ENCODE data around the gene TIAL1. TPM values are rescaled to one million over a fixed set of nuclear protein-coding genes. Genes with fewer than 3 reads are reported as not detected.
"Not testable (repeated sequence)": the region's sequence is repeated elsewhere in the genome, so short reads cannot be mapped to it uniquely, and the experiment has no call there.

TIAL1 gene
- total and polyA plus RNA-seq, 7 donors, result 29.4 to 132 (median 68.3) TPM

DNA sequence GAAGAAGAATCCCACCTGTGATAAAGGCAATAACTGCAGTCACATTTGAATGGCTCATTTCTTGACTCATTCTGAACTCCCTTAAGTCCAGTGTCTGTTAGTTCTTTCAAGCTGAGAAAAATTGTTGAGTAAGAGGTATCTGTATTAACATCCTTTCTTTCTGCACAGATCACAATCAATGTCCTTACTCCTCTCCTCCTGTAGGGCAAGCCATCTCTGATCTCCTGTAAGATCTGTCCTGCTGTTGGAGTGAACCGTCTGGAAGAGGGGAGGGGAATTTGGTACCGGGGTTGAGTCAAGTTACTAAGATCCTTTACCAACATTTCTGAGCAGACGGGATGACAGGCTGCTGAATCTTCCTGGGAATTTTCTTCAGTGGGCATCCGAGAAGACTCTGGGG is 34.7 kb downstream of the TIAL1 start:
- WGBS, 2 donors, result 91 to 92% methylated on average over 4 of the region's 4 CpGs
- intact Hi-C loops (cut with DNase I), result no loop called here
- no peak overlapping the region for H3K27ac ChIP-seq
- H3K9me3 ChIP-seq, result no peaks in the 10 kb centered on the region
- no peaks in the 10 kb centered on the region for H3K36me3 ChIP-seq
- H3K4me3 ChIP-seq, result no peak overlapping the region
- peaks cover 0 to 22% (median 6%) of the 10 kb centered on the region in 4 donors for H3K4me1 ChIP-seq
- DNase-seq, result no peak
- TF ChIP-seq POLR2AphosphoS5 (IDR thresholded peaks at IDR 0.05) (no peak), POLR2A (IDR thresholded peaks at IDR 0.05) (no peak), EP300 (IDR thresholded peaks at IDR 0.05) (no peak), CTCF (IDR thresholded peaks at IDR 0.05) (no peak)
- no peaks in the 10 kb centered on the region for H3K27me3 ChIP-seq

DNA sequence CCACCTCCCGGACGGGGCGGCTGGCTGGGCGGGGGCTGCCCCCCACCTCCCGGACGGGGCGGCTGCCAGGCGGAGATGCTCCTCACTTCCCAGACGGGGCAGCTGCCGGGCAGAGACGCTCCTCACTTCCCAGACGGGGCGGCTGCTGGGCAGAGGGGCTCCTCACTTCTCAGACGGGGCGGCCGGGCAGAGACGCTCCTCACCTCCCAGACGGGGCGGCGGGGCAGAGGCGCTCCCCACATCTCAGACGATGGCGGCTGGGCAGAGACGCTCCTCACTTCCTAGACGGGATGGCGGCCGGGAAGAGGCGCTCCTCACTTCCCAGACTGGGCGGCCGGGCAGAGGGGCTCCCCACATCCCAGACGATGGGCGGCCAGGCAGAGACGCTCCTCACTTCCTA is 37.3 kb downstream of the TIAL1 start:
- peaks cover 0 to 19% (median 0%) of the 10 kb centered on the region in 4 donors for H3K4me1 ChIP-seq
- H3K36me3 ChIP-seq; H3K4me3 ChIP-seq; H3K9me3 ChIP-seq; H3K27me3 ChIP-seq; H3K27ac ChIP-seq; intact Hi-C loops (cut with DNase I); DNase-seq: not testable (repeated sequence)
- WGBS, 2 donors, result 93 to 96% methylated on average over 33 of the region's 33 CpGs

GRCh38 chr10:119556081-119556480 is 40.7 kb downstream of the TIAL1 start:
- H3K27ac ChIP-seq; H3K9me3 ChIP-seq; H3K36me3 ChIP-seq; intact Hi-C loops (cut with DNase I); H3K27me3 ChIP-seq; DNase-seq; H3K4me3 ChIP-seq: not testable (repeated sequence)
- 81 to 95% methylated on average over 2 of the region's 2 CpGs for WGBS, 2 donors
- peaks cover 0 to 19% (median 0%) of the 10 kb centered on the region in 4 donors for H3K4me1 ChIP-seq

DNA sequence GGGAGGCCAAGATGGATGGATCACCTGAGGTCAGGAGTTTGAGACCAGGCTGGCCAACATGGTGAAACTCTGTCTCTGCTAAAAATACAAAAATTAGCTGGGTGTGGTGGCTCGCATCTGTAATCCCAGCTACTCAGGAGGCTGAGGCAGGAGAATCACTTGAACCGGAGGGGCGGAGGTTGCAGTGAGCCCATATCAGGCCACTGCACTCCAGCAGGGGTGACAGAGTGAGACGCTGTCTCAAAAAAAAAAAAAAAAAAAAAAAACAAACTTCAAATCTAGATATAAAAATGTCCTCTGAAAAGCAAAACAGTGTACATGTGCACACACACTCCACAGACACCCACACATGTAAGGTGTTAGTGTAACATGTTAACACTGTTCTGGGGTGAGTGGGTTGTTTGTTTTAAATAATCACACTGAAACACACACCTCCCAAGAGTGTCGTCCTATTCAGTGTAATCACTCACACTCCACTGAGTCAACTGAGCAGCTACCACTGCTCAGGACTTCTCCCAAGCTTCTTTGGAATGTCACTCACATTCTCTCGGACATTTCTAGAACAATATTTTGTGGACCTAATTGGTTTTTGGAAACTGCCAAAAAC is 41.5 kb downstream of the TIAL1 start:
- H3K36me3 ChIP-seq, result no peaks in the 10 kb centered on the region
- no peaks in the 10 kb centered on the region for H3K27me3 ChIP-seq
- WGBS, 2 donors, result 93 to 94% methylated on average over 6 of the region's 6 CpGs
- peaks cover 0 to 19% (median 0%) of the 10 kb centered on the region in 4 donors for H3K4me1 ChIP-seq
- no peak overlapping the region for H3K27ac ChIP-seq
- DNase-seq, result no peak
- no peaks in the 10 kb centered on the region for H3K9me3 ChIP-seq
- TF ChIP-seq EP300 (IDR thresholded peaks at IDR 0.05), result no peak
- TF ChIP-seq CTCF (IDR thresholded peaks at IDR 0.05), result no peak
- TF ChIP-seq POLR2A (IDR thresholded peaks at IDR 0.05), result no peak
- TF ChIP-seq POLR2AphosphoS5 (IDR thresholded peaks at IDR 0.05), result no peak
- intact Hi-C loops (cut with DNase I), result no loop called here
- no peak overlapping the region for H3K4me3 ChIP-seq

DNA sequence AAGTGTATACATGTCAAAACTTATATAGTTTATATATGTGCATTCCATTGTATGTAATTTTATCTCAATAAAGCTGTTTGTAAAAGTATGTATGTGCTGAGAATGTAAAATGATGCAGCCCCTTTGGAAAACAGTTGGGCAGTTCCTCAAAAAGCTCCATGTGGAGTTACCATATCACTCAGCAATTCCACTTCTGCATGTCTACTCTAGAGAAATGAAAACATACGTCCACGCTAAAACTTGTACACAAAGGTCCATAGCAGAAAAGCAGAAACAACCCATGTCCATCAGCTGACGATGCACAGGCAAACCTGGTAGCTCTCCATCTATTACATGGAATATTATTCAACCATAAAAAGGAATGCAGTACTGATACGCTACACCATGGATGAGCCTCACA is 45.9 kb downstream of the TIAL1 start:
- no peak overlapping the region for H3K4me3 ChIP-seq
- no peak for TF ChIP-seq POLR2AphosphoS5 (IDR thresholded peaks at IDR 0.05)
- no peak for TF ChIP-seq POLR2A (IDR thresholded peaks at IDR 0.05)
- TF ChIP-seq EP300 (IDR thresholded peaks at IDR 0.05), result no peak
- no peak for TF ChIP-seq CTCF (IDR thresholded peaks at IDR 0.05)
- WGBS, 2 donors, result 79 to 88% methylated on average over 4 of the region's 4 CpGs
- H3K27ac ChIP-seq, result no peak overlapping the region
- DNase-seq, result no peak
- no peaks in the 10 kb centered on the region for H3K36me3 ChIP-seq
- H3K9me3 ChIP-seq, result no peaks in the 10 kb centered on the region
- H3K4me1 ChIP-seq, result peaks cover 0 to 16% (median 8%) of the 10 kb centered on the region in 4 donors
- no peaks in the 10 kb centered on the region for H3K27me3 ChIP-seq
- intact Hi-C loops (cut with DNase I), result no loop called here
